GM11168 (cell line): ENCODE data around the gene AARS1.
"Not testable (repeated sequence)": the region's sequence is repeated elsewhere in the genome, so short reads cannot be mapped to it uniquely, and the experiment has no call there.

Experiments
- in situ Hi-C: fragments of 300-500 bp; cut with MboI; formaldehyde crosslinking; loops from one replicate; pipeline ENCODE4 v1.12.0; 2022; ENCODE audit warnings: low sequenced_read_pairs; ENCODE audit not compliant: unreplicated experiment

The AARS1 gene

DNA sequence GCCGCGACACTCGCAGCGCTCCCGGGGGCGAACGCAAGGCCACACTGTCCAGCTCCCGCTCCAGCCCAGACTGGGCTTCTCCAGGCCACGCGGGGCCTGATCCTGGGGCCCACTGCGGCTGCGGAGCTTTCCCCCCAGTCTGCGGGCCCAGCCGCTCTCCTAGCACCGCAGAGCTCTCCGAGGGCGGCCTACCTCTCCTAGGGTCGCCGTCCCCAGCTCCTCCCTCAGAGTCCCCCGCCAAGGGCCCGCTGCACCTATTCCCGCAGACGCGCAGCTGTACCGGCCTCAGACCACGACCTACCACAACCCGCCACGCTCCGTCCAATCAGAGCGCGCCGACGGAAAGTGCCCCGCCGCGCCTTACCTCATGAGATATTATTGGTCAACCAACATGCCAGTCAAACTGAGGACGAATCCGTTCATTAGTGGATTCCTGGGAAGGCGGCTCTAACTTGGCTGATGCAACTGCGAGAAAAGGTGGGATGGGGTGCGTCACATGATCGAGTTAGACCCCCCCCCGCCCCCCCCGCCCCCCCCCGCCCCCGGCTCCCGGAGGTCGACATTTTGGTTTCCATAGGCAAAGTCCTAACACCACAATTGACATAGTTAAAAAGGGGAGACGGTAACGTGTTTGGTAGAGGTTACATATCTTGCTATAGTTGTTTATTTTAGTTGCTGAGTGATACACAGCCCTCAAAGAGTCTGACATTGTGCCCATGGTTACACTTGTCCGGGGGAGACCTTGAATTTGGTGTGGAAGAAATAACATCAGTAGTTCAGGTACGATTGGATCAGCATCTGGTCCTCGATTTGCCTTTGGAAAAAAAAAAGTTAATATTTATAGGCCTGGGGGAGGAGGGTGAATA, at the start of gene AARS1:
Gene AARS1 (minus strand): TSS at position 278 of the 866 bp plus-strand sequence. CDS start 6,743 bp downstream, outside the sequence.
- in situ Hi-C loops = no loop called here

DNA sequence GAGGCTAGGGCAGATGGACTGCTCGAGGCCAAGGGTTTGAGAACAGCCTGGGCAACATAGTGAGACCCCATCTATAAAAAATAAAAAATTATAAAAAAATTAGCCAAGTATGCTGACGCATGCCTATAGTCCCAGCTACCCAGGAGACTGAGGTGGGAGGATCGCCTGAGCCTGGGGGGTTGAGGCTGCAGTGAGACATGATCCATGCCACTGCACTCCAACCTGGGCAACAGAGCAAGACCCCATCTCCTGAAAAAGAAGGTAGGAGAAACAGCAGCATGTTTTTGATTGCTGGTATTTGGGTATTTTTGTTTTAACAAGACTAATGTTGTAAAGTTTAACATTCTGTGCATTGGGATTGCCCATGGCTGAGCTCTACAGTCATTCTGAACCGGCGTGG, 48.5 kb upstream of the AARS1 start:
- in situ Hi-C loops = no loop called here

GRCh38 chr16:70332728-70333127, 43.4 kb upstream of the AARS1 start:
- in situ Hi-C loops = not testable (repeated sequence)

- in situ Hi-C loops = no loop called here
These were observed 42.5 kb upstream of the AARS1 start for GRCh38 chr16:70331588-70332358.

- in situ Hi-C loops = no loop called here
These were observed 41.8 kb upstream of the AARS1 start for GRCh38 chr16:70331091-70331490.

DNA sequence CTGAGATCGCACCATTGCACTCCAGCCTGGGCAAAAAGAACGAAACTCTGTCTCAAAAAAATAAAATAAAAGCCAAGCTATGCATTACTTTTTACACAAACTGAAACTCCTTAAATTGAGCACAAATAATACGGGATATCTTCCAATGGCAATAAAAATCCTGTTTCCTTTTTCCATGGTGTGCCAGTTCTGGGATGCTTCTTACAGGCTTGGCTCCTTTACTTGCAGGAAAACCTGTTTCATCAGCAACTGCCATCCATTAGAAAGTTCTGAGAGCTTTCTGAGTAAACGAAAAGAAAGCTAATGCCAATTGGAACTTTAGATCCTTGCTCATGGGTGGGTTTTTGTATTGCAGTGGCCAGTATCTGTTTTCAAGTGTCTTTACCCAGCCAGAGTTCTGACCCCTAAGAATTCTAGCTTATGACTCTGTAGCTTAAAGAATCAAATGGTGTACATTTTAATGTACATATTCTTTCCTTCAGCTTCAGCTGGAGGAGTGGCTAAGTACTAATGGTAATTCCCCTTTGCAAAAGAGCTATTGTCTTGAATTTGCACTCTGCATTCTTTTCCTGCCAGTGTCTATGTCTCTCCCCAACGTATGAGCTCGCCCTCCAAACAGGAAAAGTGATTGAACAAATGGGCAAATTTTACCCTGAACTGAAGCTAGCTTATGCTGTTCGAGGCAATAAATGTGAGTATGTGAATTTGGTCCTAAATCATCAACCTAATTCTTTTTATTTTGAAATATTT, 35.9 kb upstream of the AARS1 start:
- in situ Hi-C loops = no loop called here

DNA sequence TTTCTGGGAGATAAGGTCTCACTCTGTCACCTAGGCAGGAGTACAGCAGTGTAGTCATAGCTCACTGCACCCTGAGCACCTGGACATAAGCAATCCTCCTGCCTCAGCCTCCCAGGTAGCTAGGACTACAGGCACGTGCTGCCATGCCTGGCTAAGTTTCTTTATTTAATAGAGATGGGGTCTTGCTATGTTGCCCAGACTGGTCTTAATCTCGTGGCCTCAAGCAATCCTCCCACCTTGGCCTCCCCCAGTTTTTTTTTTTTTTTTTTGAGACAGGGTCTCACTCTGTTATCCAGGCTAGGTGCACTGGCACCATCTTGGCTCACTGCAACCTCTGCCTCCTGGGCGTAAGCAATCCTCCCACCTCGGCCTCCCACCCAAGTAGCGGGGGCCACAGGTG, 30.8 kb upstream of the AARS1 start:
- in situ Hi-C loops = no loop called here

DNA sequence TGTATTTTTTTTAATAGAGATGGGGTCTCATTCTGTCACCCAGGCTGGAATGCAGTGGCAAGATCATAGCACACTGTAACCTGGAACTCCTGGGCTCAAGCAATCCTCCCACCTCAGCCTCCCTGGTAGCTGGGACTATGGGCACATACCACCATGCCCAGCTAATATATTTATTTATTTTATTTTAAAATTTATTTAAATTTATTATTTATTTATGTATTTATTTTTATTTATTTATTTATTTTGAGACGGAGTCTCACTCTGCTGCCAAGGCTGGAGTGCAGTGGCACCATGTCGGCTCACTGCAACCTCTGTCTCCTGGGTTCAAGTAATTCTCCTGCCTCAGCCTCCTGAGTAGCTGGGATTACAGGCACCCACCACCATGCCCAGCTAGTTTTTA, 18.4 kb upstream of the AARS1 start:
- in situ Hi-C loops = not testable (repeated sequence)

GRCh38 chr16:70306880-70307279, 17.6 kb upstream of the AARS1 start:
- in situ Hi-C loops = no loop called here

GRCh38 chr16:70304892-70305448, 15.7 kb upstream of the AARS1 start:
- in situ Hi-C loops = no loop called here

DNA sequence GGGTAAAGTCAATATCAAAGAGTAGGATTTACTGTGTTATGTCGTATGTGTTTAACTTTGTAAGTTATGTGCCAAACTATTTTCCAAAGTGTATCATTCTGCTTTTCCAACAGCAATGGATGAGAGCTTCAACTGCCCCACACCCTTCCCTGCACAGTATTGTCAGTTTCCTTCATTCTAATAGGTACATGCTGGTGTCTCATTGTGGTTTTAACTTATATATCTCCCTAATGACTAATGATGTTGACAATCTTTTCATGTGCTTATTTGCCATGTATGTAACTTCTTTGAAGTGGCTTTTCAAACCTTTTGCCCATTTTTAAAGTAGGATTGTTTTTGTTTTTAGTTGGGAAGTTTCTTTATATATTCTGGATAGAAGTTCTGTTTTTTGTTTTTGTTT, 13.4 kb upstream of the AARS1 start:
- in situ Hi-C loops = no loop called here

GRCh38 chr16:70301121-70301520, 11.8 kb upstream of the AARS1 start:
- in situ Hi-C loops = no loop called here

DNA sequence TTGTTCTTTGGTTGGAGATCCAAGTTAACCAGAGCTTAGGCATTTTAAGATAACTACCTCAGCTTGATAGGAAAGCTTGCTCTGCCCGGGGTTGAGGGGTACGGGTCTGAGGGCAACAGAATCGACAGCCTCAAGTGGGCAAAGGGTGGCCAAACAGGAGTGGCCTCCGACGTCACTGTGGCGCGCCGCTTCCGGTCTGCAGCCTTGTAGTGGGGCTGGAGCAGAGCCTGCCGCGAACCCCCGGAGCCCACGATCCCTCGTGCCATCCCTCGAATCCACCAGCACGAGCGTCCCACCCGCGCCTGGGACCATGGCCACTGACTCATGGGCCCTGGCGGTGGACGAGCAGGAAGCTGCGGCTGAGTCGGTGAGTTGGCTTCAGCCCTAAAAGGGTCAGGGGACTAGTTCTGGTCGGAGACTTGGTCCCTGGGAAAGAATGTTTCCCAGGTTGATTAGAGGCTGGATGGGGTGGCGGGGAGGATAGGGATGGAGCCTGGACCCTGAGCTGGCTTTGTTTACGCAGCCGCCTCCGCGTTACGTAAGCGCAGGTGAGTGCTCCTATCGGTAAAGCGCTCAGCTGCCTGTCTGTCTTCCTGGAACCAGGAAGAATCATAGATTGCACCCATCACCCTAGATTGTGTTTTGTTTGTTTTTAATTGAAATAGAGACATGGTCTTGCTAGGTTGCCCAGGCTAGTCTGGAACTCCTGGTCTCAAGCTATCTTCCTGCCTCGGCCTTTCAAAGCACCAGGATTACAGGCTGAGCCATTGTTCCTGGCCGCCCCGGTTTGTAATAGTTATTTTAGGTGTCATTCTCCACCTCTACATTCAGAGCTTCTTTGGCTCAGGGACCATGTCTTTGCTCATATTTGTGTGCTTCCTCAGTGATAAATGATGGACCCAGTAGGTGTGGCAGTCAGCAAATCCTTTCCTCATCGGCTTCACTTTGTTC, 10.0 kb upstream of the AARS1 start, which contains the start of gene DDX19B:
Gene DDX19B (plus strand): TSS at position 199 of the 951 bp plus-strand sequence. CDS start 112 bp downstream, at position 311.
- in situ Hi-C loops = no loop called here

GRCh38 chr16:70295634-70296033, 6.3 kb upstream of the AARS1 start:
- in situ Hi-C loops = no loop called here

DNA sequence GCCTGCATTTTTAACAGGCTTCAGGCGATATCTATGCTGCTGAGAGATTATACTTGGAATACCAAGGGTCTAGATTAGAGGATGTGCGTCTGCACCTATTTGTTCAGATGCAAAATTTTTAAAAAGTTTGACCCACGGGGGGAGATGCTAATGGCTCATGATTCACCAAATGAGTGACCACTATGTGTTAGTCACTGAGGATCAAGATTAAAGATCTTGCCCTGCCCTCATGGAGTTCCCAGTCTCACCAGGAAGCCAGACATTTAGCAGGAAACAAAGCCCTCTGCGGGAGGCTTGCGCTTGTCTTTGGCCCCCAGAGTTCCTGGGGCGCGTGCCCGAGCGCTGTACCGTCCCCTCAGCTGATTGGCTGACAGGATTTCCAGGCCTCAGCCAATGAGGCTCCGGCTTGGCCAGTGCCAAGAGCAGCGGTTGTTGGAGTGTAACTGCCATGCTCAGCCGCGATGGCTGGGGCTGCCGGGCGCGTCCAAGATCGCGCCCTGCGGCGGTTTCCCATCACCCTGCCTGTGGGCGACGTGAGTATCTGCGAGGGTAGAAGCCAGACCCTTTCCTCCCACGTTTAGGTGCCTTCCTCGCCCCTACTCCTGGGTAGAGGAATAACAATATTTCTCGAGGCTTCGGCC, 5.2 kb upstream of the AARS1 start:
- in situ Hi-C loops = no loop called here

DNA sequence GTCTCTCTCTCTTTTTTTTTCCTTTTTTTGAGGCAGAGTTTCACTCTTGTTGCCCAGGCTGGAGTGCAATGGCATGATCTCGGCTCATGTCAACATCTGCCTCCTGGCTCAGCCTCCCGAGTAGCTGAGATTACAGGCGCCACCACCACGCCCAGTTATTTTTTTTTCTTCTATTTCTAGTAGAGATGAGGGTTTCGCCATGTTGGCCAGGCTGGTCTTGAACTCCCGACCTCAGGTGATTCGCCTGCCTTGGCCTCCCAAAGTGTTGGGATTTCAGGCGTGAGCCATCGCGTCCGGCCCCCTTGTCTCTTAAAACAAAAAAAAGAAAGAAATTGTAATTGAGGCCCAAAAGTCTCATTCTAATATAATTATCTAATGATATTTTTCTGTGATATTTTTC, 2.8 kb upstream of the AARS1 start:
- in situ Hi-C loops = not testable (repeated sequence)

GRCh38 chr16:70290949-70291519, 1.7 kb upstream of the AARS1 start:
- in situ Hi-C loops = no loop called here

DNA sequence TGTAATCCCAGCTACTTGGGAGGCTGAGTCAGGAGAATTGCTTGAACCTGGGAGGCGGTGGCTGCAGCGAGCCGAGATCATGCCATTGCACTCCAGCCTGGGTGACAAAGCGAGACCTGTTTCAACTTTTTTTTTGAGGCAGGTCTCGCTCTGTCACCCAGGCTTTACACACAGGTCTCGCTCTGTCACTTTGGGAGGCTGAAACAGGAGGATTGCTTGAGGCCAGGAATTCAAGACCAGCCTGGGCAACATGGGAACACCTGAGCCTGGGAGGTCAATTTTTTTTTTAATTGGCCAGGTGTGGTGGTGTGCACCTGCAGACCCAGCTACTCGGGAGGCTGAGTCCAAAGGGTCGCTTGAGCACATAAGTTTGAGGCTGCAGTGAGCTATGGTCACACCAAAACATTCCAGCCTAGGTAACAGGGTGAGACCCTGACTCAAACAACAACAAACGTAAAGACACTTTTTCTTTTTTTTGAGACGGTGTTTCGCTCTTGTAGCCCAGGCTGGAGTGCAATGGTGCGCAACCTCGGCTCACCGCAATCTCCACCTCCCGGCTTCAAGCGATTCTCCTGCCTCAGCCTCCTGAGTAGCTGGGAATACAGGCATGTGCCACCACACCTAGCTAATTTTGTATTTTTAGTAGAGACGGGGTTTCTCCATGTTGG, 1.9 kb downstream of the AARS1 start:
- in situ Hi-C loops = not testable (repeated sequence)
